GM11168 (cell line): Measurements from ENCODE around the gene DNASE1L2.

Experiments
- in situ Hi-C: fragments of 300-500 bp; cut with MboI; formaldehyde crosslinking; loops from one replicate; pipeline ENCODE4 v1.12.0; 2022; ENCODE audit warnings: low sequenced_read_pairs; ENCODE audit not compliant: unreplicated experiment

Gene DNASE1L2

DNA sequence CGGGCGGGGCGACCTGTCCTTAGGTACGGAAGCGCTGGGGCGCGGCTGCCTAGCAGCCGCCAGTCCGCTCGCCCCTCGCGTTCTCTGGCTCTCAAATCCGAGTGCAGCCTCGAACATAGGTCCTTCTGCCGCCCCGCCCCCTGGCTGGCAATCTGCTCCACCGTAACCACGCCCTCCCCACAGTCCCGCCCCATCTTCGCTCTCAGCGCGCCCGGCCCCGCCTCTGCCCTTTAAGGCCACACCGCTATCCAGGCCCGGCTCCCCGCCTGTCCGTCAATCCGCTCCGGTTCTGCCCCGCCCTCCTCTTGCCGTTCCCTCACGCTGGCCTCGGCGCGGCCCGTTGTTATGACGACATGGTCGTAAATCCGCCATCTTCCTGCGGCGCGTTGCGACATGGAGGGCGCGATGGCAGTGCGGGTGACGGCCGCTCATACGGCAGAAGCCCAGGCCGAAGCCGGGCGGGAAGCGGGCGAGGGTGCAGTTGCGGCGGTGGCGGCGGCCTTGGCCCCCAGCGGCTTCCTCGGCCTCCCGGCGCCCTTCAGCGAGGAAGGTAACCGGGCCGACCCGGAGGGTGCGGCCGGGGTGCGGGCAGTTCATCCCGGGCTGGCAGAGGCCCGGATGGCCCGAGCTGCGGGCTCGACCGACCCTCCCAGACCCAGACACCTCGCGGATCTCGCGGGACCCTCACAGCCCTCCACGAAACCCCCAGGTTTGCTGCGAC lies 12.9 kb upstream of the DNASE1L2 start, which contains the start of gene E4F1:
Gene E4F1 (plus strand): TSS at position 371 of the 721 bp plus-strand sequence. CDS start 23 bp downstream, at position 394.
- in situ Hi-C loops: no loop called here

DNA sequence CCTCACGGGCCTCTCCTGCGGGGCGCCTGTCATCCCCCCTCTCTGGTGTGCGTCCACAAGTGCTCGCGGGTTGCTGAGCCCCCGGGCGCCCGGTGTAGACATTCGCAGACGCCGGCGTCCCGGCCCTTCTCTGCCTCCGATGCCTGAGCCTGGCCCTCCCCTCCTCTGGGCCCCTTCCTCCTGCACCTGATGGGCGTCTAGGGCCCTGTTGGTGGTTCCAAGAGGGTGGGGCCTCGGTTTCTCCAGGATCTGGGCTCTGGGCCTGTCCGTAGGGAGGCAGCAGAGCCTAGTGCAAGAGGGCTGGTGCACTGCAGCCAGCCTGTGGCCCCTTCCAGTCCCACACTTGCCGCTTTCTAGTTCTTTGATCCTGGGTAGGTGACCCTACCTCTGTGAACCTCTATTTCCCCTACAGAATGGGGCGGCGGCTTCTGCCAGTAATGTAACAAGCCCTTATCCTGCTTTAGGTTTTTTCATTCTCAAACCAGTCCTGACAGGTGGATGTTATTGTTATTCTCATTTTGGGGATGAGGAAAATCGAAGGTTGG lies 12.2 kb upstream of the DNASE1L2 start:
- in situ Hi-C loops: no loop called here

DNA sequence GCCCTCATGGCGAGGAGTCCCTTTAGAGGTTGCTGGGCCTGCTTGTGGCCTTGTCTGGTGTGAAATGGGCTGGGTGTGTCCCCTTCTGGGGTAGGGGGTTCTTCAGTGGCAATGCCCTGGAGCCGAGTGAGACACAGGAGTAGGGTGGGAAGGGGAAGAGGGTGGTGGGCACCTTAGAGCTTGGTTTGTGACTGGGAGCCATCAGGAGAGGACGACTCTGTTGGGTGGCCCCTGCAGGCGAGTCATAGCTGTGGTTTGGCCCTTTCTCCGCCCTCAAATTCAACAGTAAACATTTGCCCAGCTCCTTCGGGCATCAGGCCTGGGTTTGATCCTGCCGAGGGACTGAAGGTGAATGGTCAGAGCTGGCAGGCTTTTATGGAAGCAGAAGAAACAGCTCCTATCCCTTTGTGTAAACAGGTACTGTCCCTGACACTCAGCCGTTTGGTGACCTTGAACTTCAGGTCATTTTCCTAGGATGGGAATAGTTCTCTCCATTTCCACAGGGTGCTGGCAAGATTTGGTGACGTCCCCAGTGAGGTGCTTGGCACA lies 9.9 kb upstream of the DNASE1L2 start:
- in situ Hi-C loops: no loop called here

DNA sequence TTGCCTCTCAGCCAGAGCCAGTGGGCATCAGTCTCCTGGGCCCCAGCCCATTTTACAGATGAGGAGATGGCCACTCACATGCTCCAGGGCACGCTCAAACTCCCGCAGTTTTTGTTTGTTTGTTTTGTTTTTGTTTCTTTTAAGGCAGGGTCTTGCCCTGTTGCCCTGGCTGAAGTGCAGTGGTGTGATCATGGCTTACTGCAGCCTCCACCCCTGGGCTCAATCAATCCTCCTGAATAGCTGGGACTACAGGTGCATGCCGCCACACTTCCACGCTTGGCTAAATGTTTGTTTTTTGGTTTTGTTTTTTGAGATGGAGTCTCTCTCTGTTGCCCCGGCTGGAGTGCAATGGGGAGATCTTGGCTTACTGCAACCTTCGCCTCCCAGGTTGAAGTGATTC lies 9.3 kb upstream of the DNASE1L2 start:
- in situ Hi-C loops: no loop called here

DNA sequence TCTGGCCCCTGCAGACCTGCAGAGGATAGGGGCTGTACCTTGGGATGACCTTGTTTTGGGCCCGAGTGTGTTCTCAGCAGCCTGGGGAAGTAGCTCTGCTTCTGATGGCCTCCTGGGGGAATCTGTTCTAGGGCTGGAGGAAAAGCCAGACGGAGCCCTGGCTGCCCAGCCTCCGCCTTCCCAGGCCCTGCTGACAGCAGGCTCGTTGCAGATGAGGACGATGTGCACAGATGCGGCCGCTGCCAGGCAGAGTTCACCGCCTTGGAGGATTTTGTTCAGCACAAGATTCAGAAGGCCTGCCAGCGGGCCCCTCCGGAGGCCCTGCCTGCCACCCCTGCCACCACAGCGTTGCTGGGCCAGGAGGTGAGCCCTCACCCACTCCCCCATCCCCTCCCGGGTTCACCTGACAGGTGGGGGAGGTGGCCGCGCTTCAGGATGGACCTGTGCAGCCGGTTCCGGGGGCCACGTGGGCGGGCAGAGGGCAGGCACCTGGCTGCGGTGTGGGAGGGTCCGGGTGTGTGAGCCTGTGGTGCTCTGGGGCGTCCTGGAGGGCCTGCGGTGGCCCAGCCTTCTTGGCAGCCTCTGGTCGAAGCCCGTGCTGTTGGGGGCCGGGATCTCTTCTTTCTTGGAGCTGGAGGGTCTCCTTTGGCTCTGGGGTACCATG lies 8.0 kb upstream of the DNASE1L2 start:
- in situ Hi-C loops: no loop called here

DNA sequence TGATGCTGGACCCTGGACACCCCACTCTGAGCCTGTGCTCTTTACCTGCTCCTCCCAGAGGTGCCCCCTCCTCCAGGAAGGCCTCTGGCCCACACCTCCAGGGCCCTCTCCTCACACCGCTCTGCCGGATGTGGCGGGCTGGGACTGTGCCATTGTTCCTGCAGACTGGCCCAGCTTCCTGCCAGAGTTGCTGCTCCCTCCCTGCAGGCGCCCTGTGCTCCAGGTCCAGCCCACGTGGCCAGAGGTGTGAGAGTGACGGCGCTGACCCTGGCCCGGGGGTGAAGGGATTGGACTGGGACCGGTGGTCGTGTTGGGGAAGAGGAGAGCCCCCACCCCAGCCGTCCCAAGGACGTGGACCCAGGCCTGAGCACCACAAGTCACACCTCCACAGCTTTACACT lies 7.2 kb upstream of the DNASE1L2 start:
- in situ Hi-C loops: no loop called here

DNA sequence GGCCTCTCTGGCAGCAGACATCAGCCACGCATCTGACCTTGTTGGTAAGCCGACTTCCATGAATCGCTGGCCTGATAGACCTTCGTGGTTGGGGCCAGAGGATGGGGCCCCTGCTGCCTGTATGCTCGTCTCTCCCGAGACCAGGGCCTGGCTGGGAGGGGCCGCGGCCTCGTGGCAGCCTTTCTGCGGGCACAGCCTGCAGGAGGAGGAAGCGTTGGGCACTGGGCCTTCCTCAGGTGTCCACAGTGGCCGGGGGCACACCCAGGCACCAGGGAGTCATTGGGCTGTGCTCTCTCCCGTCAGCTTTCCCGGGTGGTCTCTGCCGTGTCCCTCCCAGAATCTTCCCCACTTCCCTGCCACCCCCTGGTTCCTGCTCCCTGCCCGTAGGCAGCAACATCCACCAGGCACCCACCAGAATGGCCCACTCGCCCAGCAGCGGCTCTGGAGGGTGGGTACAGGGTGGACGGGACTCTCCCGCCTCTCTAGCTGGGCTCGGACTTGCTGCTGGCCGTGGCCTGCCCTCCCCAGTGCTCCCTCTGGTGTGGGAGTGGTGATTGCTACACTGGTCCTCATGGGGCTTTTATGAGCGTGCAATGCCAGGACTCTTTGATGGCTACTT lies 6.5 kb upstream of the DNASE1L2 start:
- in situ Hi-C loops: no loop called here

DNA sequence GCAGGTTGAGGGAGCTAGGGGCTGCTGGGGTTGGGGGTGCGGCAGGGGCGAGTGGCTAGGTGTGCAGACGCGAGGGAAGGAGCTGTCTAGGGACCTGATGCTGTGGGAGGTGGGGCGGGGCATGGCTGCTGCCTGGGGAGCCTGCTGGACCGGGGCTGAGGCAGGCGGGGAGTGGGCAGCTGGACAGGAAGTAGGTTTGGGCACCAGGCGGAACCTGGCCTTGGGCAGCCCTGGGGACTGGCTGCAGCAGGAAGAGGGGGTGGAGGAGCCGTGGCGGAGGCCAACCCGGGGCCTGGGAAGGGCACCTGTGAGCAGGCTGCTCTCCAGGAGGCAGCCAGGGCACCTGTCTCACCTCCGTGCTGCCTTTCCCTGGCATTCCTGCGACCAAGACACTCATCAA lies 5.9 kb upstream of the DNASE1L2 start:
- in situ Hi-C loops: no loop called here

DNA sequence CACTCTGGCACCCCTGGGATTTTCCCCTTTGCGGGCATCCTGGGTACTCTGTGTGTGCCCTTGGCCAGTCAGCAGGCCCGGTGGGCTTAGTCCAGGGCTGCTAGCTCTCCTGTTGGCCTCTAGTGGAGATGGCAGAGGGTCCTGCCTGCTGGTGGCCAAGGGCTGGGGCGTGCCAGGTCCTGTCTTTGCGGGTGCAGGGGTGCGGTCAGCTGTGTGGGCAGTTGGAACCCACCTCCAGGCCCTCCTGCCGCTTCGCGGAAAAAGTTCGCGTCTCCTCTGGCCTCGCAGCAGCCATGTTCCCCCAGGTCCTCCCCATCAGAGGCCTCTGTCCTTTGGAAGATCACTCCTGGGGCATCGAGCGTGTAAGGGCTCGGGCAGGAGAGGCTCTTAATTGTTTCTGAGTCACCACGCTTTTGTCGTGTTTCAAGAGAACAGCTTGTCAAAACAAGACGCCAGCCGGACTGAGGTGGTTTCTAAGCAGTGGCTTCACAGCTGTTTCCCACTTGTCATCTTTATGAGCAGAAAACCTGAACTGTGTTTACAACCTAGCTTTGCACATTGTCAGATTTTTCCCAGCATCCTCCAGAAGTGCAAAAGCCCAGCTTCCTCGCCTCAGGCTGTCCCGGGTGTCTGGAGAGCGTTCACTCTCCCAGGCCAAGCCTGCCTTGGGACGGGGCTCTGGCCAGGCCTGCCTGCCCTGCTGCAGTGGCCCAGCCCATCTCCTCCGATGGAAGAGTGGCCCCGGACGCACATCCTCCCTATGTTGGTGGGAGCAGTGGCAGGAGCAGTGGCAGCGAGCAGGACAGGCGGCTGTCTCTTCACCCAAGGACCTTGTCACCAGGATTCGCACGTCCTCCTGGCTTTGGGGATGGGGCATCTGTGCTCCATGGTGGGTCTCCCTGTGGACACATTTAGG lies 5.0 kb upstream of the DNASE1L2 start:
- in situ Hi-C loops: no loop called here

DNA sequence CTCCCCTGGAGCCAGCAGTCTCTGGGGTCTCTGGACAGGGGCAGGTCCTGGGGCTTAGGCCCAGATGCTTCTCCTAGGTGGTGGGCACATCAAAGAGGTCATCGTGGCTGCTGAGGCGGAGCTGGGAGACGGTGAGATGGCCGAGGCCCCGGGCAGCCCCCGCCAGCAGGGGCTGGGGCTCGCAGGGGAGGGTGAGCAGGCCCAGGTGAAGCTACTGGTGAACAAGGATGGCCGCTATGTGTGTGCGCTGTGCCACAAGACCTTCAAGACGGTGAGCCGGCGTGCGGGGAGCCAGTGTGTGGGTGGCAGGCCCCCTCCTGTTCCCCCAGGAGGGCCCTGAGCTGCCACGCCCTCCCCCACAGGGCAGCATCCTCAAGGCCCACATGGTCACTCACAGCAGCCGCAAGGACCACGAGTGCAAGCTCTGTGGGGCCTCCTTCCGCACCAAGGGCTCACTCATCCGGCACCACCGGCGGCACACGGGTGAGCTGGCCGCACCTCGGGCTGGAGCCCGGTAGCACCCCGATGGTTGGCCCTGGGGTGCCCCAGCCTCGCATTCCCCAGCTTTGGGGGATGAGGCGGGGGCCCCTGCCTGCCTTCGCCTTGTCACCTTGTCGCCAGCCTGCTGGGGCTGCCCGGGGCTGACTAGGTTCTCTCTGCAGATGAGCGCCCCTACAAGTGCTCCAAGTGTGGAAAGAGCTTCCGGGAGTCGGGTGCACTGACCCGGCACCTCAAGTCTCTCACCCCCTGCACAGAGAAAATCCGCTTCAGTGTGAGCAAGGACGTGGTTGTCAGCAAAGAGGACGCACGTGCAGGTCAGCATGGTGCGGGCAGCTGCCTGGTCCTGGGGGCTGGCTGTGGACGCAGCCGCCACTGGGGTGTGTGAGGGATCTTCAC lies 3.9 kb upstream of the DNASE1L2 start:
- in situ Hi-C loops: no loop called here

DNA sequence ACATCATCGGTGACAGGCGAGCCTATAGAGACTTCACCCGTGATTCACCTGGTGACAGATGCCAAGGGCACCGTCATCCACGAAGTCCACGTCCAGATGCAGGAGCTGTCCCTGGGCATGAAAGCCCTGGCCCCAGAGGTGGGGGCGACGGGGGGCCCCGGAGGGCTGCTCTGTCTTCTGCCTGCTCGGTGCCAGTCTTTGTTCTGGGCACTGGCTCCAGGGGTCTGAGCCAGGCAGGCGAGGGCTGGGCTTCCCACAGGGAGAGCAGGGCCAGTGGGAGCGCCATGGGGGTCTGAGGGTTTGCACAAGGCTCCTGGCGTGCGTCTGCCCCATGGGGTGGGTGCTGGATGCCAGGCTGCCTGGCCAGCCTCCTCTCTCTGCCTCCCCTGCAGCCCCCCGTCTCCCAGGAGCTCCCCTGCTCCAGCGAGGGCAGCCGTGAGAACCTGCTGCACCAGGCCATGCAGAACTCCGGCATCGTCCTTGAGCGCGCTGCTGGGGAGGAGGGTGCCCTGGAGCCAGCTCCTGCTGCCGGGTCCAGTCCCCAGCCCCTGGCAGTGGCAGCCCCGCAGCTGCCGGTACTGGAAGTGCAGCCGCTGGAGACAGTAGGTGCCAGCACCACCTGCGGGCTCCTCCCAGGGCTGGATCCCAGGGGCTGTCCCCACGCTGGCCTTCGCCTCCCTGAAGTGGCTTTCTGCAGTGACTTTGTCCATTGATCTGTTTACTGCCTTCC lies 3.0 kb upstream of the DNASE1L2 start:
- in situ Hi-C loops: no loop called here

DNA sequence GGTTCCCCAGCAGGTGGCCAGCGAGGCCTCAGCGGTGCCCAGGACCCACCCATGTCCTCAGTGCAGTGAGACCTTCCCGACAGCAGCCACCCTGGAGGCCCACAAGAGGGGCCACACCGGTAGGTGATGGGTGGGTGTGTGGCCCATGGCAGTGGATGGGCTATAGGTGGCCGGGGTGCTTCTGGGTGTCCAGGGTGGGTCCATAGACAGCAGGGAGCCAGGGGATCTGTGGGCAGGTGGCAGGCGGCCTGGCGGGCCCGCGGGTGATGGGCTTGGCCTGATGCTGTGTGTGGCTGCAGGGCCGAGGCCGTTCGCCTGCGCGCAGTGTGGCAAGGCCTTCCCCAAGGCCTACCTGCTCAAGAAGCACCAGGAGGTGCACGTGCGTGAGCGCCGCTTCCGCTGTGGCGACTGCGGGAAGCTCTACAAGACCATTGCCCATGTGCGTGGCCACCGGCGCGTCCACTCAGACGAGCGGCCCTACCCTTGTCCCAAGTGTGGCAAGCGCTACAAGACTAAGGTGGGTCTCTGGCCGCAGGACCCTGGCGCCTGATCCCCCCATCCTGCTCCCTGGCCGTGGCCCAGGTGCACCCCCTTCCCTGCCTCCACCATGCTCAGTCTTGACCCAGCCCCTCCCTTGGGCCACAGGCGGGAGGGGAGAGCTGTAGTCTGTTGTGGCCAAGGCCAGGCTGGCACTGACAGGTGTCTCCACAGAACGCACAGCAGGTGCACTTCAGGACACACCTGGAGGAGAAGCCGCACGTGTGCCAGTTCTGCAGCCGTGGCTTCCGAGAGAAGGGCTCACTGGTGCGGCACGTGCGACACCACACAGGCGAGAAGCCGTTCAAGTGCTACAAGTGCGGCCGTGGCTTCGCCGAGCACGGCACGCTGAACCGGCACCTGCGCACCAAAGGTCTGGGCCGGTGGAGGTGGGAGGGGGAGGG lies 2.1 kb upstream of the DNASE1L2 start:
- in situ Hi-C loops: no loop called here

DNA sequence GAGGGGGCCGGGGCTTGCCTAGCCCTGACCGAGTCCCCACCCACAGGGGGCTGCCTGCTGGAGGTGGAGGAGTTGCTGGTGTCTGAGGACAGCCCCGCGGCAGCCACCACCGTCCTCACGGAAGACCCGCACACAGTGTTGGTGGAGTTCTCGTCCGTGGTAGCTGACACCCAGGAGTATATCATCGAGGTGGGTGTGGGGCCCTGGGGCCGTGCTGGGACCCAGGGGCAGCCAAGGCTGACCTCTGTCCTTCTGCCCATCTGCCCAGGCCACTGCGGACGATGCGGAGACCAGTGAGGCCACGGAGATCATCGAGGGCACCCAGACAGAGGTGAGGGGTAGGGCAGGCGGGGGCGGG lies 1.5 kb upstream of the DNASE1L2 start:
- in situ Hi-C loops: no loop called here

DNA sequence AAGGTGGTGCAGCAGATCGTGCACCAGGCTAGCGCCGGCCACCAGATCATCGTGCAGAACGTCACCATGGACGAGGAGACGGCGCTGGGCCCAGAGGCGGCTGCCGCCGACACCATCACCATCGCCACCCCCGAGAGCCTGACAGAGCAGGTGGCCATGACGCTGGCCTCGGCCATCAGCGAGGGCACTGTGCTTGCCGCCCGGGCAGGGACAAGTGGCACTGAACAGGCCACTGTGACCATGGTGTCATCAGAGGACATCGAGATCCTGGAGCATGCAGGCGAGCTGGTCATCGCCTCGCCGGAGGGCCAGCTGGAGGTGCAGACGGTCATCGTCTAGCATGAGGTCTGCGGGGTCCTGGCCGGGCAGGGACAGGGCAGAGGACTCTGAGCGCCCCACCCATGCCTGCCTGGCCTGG lies 1.0 kb upstream of the DNASE1L2 start:
- in situ Hi-C loops: no loop called here

DNA sequence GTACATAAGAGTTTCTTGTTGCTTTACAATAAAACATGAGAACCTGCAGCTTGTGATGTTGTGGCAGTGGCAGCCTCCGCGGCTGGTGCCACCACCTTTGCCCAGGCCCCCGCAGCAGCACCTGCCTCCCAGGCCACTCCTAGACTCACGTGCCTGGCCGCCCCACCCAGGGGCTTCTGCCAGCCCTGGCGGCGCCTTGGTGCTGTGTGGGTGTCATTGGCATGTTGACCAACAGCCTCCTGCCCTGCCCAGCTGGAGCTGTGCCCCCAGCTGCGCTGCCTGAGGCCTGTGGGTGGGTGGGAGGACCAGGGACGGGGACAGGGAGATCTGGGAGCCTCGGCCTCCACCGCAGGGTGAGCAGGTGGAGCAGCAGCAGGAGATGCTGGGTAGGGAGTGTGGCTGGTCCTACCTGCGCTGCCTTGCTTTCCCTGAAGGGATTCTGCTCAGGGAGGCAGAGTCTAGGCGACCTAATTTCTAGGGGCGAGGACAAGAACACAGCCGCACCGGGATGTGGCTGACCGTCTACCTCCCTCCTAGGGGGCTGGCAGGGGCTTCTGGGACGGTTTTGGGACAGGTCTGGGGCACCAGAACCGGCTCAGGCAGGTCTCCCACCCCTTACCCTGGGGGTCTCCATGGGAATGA lies 428 bp upstream of the DNASE1L2 start:
- in situ Hi-C loops: no loop called here

DNA sequence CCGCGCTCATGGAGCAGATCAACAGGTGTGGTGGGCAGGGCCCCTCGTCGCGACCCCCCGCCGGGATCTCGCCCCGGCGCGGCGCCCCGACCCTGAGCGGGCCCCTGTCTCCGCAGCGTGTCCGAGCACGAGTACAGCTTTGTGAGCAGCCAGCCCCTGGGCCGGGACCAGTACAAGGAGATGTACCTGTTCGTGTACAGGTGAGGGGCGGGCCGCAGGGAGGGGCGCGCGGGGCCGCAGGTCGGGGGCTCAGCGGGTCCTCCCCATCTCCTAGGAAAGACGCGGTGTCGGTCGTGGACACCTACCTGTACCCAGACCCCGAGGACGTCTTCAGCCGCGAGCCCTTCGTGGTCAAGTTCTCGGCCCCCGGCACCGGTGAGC lies 848 bp downstream of the DNASE1L2 start:
- in situ Hi-C loops: no loop called here
